ENCODE results near the gene DBX1. TPM values are rescaled to one million over a fixed set of nuclear protein-coding genes. Genes with fewer than 3 reads are reported as not detected.

Gene DBX1
- total RNA-seq, 4 donors from 2014 or later, result not detected

DNA sequence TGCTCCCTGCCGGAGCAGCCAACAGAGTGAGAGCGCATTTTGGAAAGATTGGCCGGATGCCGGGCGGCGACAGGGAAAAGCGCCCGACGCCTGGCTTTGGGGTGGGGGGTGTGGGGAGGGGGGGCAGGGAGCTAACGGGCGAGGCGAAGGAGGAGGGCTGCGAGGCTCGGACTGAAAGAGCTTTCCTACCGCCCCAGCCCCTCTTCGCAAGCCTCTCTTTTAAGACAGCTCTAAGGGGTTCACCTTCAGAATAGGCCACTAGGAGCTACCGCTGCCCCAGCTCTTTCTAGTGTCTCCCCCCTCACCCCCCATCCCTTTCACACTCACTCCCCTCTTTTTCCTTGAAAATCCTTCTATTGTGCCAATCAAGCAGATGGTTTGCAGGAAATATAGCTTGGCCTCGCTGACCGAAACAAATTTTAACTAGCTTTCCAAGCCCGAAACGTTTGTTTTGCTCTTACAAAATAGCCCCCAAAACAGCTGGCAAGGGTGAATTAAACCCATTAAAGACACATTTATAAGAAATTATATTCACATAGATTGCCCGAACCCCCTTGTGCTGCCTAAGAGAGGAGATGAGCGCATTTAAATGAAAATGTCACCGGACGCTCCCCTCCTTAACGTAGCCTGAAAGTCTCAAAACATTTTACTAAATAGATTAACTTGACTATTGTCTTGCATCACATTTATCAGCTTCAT is 3.7 kb upstream of the DBX1 start:
- intact Hi-C loops (cut with DNase I), result no loop called here
- Histone ChIP-seq H3K27ac (no peak overlapping the region), H3K27me3 (peaks cover 20 to 99% (median 47%) of the 10 kb centered on the region in 4 donors), H3K4me1 (peaks cover 11 to 29% (median 13%) of the 10 kb centered on the region in 3 donors), H3K9me3 (no peaks in the 10 kb centered on the region), H3K4me3 (peak overlapping the region in 3 of 4 donors; percentile 20 to 57 (median 20)), H3K36me3 (no peaks in the 10 kb centered on the region)
- TF ChIP-seq CTCF (IDR thresholded peaks at IDR 0.05) (no peak), POLR2A (IDR thresholded peaks at IDR 0.05) (no peak)
- DNase-seq, result no peak
- 23 to 25% methylated on average over 14 to 17 of the region's 26 CpGs for WGBS, 2 donors

- no peak overlapping the region for H3K27ac ChIP-seq
- H3K36me3 ChIP-seq, result no peaks in the 10 kb centered on the region
- DNase-seq, result no peak
- H3K9me3 ChIP-seq, result no peaks in the 10 kb centered on the region
- TF ChIP-seq POLR2A (IDR thresholded peaks at IDR 0.05) (no peak), CTCF (IDR thresholded peaks at IDR 0.05) (no peak)
- peaks cover 11 to 35% (median 13%) of the 10 kb centered on the region in 3 donors for H3K4me1 ChIP-seq
- intact Hi-C loops (cut with DNase I), result no loop called here
- H3K4me3 ChIP-seq, result peak overlapping the region in 3 of 4 donors; percentile 20 to 57 (median 20)
- H3K27me3 ChIP-seq, result peaks cover 27 to 100% (median 54%) of the 10 kb centered on the region in 4 donors
- 6 to 8% methylated on average over 28 to 33 of the region's 61 CpGs for WGBS, 2 donors
These were observed 2.8 kb upstream of the DBX1 start for GRCh38 chr11:20162824-20163782.

DNA sequence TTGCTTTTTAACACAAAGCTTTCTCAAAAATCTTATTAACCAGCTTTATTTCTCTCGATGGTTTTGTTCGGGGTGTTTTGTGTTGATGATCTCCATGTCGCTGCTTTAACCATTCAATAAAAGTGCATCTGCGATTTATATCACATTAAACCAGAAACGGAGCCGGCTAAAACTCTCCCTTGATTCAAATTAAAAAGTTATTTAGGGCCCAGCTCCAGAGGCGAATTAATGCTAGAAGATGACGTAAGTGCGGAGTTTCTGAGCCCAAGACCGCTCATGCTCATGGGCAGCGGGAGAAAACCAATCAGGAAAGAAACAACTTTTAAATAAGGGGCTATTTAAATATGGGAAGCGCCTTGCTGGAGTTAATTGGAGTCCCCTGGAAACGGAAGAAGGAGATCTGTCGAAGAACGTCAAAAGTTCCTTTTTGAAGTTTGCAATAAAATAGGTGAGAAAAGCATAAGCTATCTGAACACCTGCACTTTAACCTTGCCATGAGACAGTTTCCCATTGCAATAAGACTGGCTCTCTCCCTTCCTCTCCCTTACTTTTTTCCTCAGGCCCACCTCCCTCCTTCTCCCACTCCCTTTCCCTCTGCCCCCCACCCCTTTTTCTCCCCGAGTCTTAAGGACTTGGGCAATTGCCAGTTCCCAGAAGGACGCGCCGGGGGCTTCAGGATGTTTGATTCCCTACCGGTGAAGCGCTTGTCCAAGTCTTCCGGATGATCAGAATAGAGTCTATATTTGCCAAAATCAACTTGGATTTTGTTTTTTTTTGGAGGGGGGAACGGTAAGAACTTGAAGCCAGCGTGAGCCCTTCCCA is 1.9 kb upstream of the DBX1 start:
- intact Hi-C loops (cut with DNase I), result no loop called here
- H3K36me3 ChIP-seq, result no peaks in the 10 kb centered on the region
- no peak overlapping the region for H3K27ac ChIP-seq
- H3K27me3 ChIP-seq, result peaks cover 34 to 100% (median 63%) of the 10 kb centered on the region in 4 donors
- 6 to 10% methylated on average over 21 to 24 of the region's 24 CpGs for WGBS, 2 donors
- H3K4me3 ChIP-seq, result no peak overlapping the region
- no peak for TF ChIP-seq POLR2A (IDR thresholded peaks at IDR 0.05)
- TF ChIP-seq CTCF (IDR thresholded peaks at IDR 0.05), result no peak
- no peaks in the 10 kb centered on the region for H3K9me3 ChIP-seq
- DNase-seq, result no peak
- peaks cover 15 to 40% (median 17%) of the 10 kb centered on the region in 3 donors for H3K4me1 ChIP-seq

- intact Hi-C loops (cut with DNase I), result no loop called here
- no peak overlapping the region for H3K4me3 ChIP-seq
These were observed 1.1 kb upstream of the DBX1 start for GRCh38 chr11:20161230-20161918.

More at GRCh38 chr11:20161230-20161918, 1.1 kb upstream of the DBX1 start:
- WGBS, 2 donors, result 10 to 13% methylated on average over 17 to 28 of the region's 29 CpGs
- TF ChIP-seq CTCF (IDR thresholded peaks at IDR 0.05), result no peak
- no peak for TF ChIP-seq POLR2A (IDR thresholded peaks at IDR 0.05)
- Histone ChIP-seq H3K27me3 (peaks cover 42 to 100% (median 70%) of the 10 kb centered on the region in 4 donors), H3K27ac (no peak overlapping the region), H3K4me1 (peaks cover 23 to 47% (median 25%) of the 10 kb centered on the region in 3 donors), H3K9me3 (no peaks in the 10 kb centered on the region), H3K36me3 (no peaks in the 10 kb centered on the region)
- DNase-seq, result no peak

Measured in esophagus squamous epithelium (tissue), 5 donors.